Panc1 (cell line): ENCODE measurements around the gene GSX2. TPM values are rescaled to one million over a fixed set of nuclear protein-coding genes. Genes with fewer than 3 reads are reported as not detected.

ENCODE experiments used
- ATAC-seq: fragments of 200-7000 bp; cut with Tn5 transposase; 2 replicates; pipeline ENCODE4 v1.9.1; 2020; ENCODE audit warnings: mild to moderate bottlenecking, moderate library complexity
- BruUV-seq: library from RNA; stranded (reverse); fragments of 400-500 nt; replicated peaks from 2 replicates; lab custom pipeline; 2021; lab: Mats Ljungman, UMichigan
- CTCF ChIA-PET: fragments of 300-600 bp; sonication (Branson Sonifier 250); formaldehyde crosslinking; loops from one replicate; lab custom pipeline; 2022; ENCODE audit warnings: antibody characterized with exemption; lab: Charles Lee
- POLR2A ChIA-PET: fragments of 300-600 bp; sonication (Branson Sonifier 250); formaldehyde crosslinking; loops from one replicate; lab custom pipeline; 2022; ENCODE audit warnings: antibody characterized with exemption; lab: Charles Lee
- DNase-seq: peaks from one replicate; pipeline ENCODE4 v3.0.0-alpha.2; 2010; ENCODE audit warnings: low read depth, low spot score
- H3K27ac ChIP-seq: 2 replicates; pipeline ENCODE4 v1.5.1; 2011; ENCODE audit warnings: mild to moderate bottlenecking, low read length, inconsistent platforms
- H3K27me3 ChIP-seq: fragments of 200-500 bp; sonication (Bioruptor generic); 2 replicates; pipeline ENCODE4 v1.6.0; 2014; ENCODE audit warnings: low read length, inconsistent platforms; ENCODE audit not compliant: control insufficient read depth, insufficient read depth
- H3K36me3 ChIP-seq: fragments of 200-500 bp; sonication (Bioruptor generic); 2 replicates; pipeline ENCODE4 v1.5.1; 2014; ENCODE audit warnings: inconsistent platforms, mild to moderate bottlenecking, low read length, moderate library complexity; ENCODE audit not compliant: control insufficient read depth, insufficient read depth
- H3K4me1 ChIP-seq: 2 replicates; pipeline ENCODE4 v1.5.1; 2011; ENCODE audit warnings: inconsistent platforms, mild to moderate bottlenecking, low read length, moderate library complexity; ENCODE audit not compliant: control insufficient read depth, insufficient read depth
- H3K4me3 ChIP-seq, 2 experiments: 2 replicates each; pipeline ENCODE4 v1.5.1; 2011 to 2012; ENCODE audit warnings: low read depth in 2 of 2, low read length in 2 of 2, mild to moderate bottlenecking in 2 of 2, inconsistent platforms in 1 of 2, moderate library complexity in 1 of 2
- H3K9me3 ChIP-seq: fragments of 200-500 bp; sonication (Bioruptor generic); 2 replicates; pipeline ENCODE4 v1.5.1; 2014; ENCODE audit warnings: low read depth, mild to moderate bottlenecking, inconsistent platforms, low read length, moderate library complexity; ENCODE audit not compliant: control insufficient read depth, insufficient read depth
- CTCF ChIP-seq: fragments of 450-650 bp; IDR thresholded peaks from 2 replicates; pipeline ENCODE4 v1.5.1; 2017; ENCODE audit warnings: mild to moderate bottlenecking
- POLR2AphosphoS5 ChIP-seq: IDR thresholded peaks from 2 replicates; pipeline ENCODE4 v1.6.1; 2012; ENCODE audit warnings: mild to moderate bottlenecking, low read depth, low read length, moderate library complexity
- REST ChIP-seq, 2 experiments: IDR thresholded peaks; 2 replicates each; pipeline ENCODE4 v1.6.1; 2011 to 2012; ENCODE audit warnings: low read depth in 2 of 2, control low read depth in 1 of 2, low read length in 1 of 2, mild to moderate bottlenecking in 1 of 2, moderate library complexity in 1 of 2; ENCODE audit not compliant: insufficient read depth in 1 of 2
- SIN3A ChIP-seq: IDR thresholded peaks from 2 replicates; pipeline ENCODE4 v1.6.1; 2012; ENCODE audit warnings: low read depth, mild to moderate bottlenecking, low read length, moderate library complexity, borderline replicate concordance; ENCODE audit not compliant: insufficient read depth
- TCF7L2 ChIP-seq: IDR thresholded peaks from 2 replicates; pipeline ENCODE4 v1.6.1; 2011; ENCODE audit warnings: mild to moderate bottlenecking, low read depth, low read length, inconsistent platforms
- in situ Hi-C: cut with HindIII; loops from 2 replicates; pipeline ENCODE4 v1.10.0; 2016; ENCODE audit warnings: low sequenced_read_pairs, low pct_unique_long_range_greater_than_20kb
- intact Hi-C: fragments of 100-400 bp; cut with micrococcal nuclease; formaldehyde crosslinking; loops from one replicate; pipeline ENCODE4 v1.10.0; 2022; ENCODE audit not compliant: unreplicated experiment
- total RNA-seq: library from RNA; stranded (reverse); gene quantifications from one replicate; pipeline ENCODE4 v1.2.1, GENCODE V29; 2021; ENCODE audit not compliant: unreplicated experiment

Gene GSX2
- total RNA-seq, 1 experiment from 2014 or later = not detected

GRCh38 chr4:54089875-54090274, 10.1 kb upstream of the GSX2 start:
- Histone ChIP-seq H3K36me3 (no peaks in the 10 kb centered on the region), H3K27ac (no peak overlapping the region), H3K9me3 (no peaks in the 10 kb centered on the region), H3K27me3 (no peaks in the 10 kb centered on the region), H3K4me3 (no peak overlapping the region), H3K4me1 (no peaks in the 10 kb centered on the region)
- CTCF ChIA-PET = no interaction called here
- no TSS peak for BruUV-seq
- TF ChIP-seq TCF7L2 = no peak
- no peak for TF ChIP-seq REST (IDR thresholded peaks at IDR 0.05; ENCODE audit: insufficient read depth in 1 of 2, low read depth in 2 of 2, low read length in 1 of 2)
- TF ChIP-seq SIN3A = no peak
- no peak for TF ChIP-seq CTCF
- ATAC-seq (no peak), DNase-seq (no peak)
- intact Hi-C loops (no loop called here), in situ Hi-C loops (no loop called here)
- POLR2A ChIA-PET = no interaction called here

GRCh38 chr4:54090404-54090803, 9.6 kb upstream of the GSX2 start:
- ATAC-seq (no peak), DNase-seq (no peak)
- TF ChIP-seq TCF7L2 (no peak), REST (IDR thresholded peaks at IDR 0.05; ENCODE audit: insufficient read depth in 1 of 2, low read depth in 2 of 2, low read length in 1 of 2) (no peak), SIN3A (no peak), POLR2AphosphoS5 (no peak), CTCF (no peak)
- intact Hi-C loops = no loop called here
- no peaks in the 10 kb centered on the region for H3K4me1 ChIP-seq
- no peaks in the 10 kb centered on the region for H3K9me3 ChIP-seq
- ChIA-PET CTCF (no interaction called here), POLR2A (no interaction called here)
- no peak overlapping the region for H3K27ac ChIP-seq
- in situ Hi-C loops = no loop called here
- no peak overlapping the region for H3K4me3 ChIP-seq
- no TSS peak for BruUV-seq
- H3K36me3 ChIP-seq = no peaks in the 10 kb centered on the region
- no peaks in the 10 kb centered on the region for H3K27me3 ChIP-seq
